ENCODE data around the gene CAMTA1. TPM values are rescaled to one million over a fixed set of nuclear protein-coding genes. Genes with fewer than 3 reads are reported as not detected.

The CAMTA1 gene
- polyA plus RNA-seq, 1 donor (not counting 4 experiments of a cell fraction or from before 2014, with no cell fraction given): 51.4 TPM

DNA sequence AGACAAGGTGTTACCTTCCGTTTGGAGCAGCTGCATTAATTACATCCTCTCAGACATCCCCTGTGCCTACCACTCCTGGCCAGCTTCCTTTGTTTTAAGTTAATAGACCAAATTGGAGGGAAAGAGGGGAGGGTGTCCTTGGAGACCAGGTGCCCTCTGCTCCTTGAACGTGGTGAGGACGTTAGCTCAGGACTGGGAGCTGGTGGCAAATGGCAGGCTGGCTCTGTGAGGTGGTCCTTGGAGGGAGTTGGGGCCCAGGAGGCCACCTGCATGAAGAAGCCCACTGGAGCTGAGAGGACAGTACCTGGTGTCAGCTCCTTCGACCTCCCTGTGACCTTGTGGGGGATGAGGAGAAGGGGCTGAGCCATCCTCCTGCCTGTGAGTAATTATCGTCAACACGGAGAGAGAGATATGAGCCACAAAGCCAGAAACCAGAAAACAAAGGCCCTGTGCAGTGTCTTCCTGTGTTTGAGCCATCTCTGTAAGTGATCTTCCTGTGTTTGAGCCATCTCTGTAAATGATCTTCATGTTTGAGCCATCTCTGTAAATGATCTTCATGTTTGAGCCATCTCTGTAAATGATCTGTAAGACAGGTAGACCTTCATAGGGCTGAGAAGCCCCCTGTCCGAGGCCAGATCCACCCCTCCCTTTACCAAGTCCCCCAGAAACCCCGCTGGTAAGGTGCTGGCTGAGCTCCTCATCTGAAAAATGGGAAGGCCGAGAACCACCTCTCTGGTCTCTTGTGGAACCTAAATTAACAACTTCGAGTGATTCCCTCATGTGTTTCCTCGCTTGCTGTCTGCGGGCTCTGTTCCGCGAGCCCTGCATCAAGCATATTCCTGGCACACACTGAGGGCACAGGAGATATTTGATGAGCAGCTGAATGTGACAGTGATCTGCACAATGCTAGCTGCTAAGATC is 126.0 kb downstream of the CAMTA1 start:
- Histone ChIP-seq H3K4me2 (ENCODE audit: control insufficient read depth, extremely low read depth, insufficient read depth, low read depth, low read length) (no peak overlapping the region), H3K79me2 (ENCODE audit: control insufficient read depth, insufficient read depth, low read length) (no peaks in the 10 kb centered on the region), H2AFZ (ENCODE audit: control insufficient read depth, low read length) (no peak overlapping the region), H3K9ac (ENCODE audit: control insufficient read depth, extremely low read depth, insufficient read depth, low read length) (no peak overlapping the region), H3K4me3 (ENCODE audit: control insufficient read depth in 2 of 3, extremely low read depth in 1 of 3, insufficient read depth in 2 of 3, low read depth in 1 of 3, low read length in 3 of 3) (no peak overlapping the region), H3K9me3 (ENCODE audit: control insufficient read depth, low read depth, low read length) (peaks cover 2% of the 10 kb centered on the region), H3K27ac (ENCODE audit: control insufficient read depth, insufficient read depth, low read length) (no peak overlapping the region), H3K9me1 (ENCODE audit: control insufficient read depth, extremely low read depth, insufficient read depth, low read length) (no peaks in the 10 kb centered on the region), H3K4me1 (ENCODE audit: control insufficient read depth, extremely low read depth, insufficient read depth, low read length) (no peaks in the 10 kb centered on the region), H4K20me1 (ENCODE audit: control insufficient read depth, extremely low read depth, insufficient read depth, low read length) (no peaks in the 10 kb centered on the region), H3K36me3 (ENCODE audit: control insufficient read depth in 2 of 2, extremely low read depth in 1 of 2, insufficient read depth in 2 of 2, low read length in 2 of 2) (no peaks in the 10 kb centered on the region), H3K27me3 (ENCODE audit: control insufficient read depth, extremely low read depth, insufficient read depth, low read length) (peaks cover 11% of the 10 kb centered on the region)
- dilution Hi-C loops (cut with MboI; ENCODE audit: extremely low pct_ligation_motif_present, low sequenced_read_pairs): no loop called here
- no peak for DNase-seq (ENCODE audit: low read depth, low spot score)
- no peak for FAIRE-seq
- TF ChIP-seq, protein P1, sequence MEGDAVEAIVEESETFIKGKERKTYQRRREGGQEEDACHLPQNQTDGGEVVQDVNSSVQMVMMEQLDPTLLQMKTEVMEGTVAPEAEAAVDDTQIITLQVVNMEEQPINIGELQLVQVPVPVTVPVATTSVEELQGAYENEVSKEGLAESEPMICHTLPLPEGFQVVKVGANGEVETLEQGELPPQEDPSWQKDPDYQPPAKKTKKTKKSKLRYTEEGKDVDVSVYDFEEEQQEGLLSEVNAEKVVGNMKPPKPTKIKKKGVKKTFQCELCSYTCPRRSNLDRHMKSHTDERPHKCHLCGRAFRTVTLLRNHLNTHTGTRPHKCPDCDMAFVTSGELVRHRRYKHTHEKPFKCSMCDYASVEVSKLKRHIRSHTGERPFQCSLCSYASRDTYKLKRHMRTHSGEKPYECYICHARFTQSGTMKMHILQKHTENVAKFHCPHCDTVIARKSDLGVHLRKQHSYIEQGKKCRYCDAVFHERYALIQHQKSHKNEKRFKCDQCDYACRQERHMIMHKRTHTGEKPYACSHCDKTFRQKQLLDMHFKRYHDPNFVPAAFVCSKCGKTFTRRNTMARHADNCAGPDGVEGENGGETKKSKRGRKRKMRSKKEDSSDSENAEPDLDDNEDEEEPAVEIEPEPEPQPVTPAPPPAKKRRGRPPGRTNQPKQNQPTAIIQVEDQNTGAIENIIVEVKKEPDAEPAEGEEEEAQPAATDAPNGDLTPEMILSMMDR (optimal IDR thresholded peaks at IDR 0.05 in 1 of 3, IDR thresholded peaks at IDR 0.05 in 1 of 3, conservative IDR thresholded peaks at IDR 0.05 in 1 of 3; ENCODE audit: extremely low read depth in 1 of 3, insufficient read depth in 2 of 3, low read length in 3 of 3): no peak
- no peak for TF ChIP-seq EZH2 (IDR thresholded peaks at IDR 0.05; ENCODE audit: low read length)

DNA sequence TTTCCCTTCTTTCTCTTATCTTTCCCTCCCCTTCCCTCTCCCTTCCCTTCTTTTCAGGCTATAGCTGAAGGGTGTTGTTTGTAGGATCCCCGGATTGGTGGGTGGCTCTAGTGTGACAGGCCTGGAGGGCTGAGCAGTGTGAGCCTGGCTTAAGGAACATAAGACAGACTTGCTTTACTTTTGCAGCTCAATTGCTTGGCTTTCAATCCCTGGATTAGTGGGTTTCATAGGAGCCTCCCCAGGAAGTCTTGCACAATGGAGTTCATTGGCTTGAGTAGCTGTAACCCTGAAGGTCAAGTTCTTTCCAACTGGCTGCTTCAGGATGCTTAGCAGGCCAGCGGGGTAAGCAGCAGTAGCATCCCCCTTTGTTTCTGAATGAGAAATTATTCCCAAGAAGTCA is 126.7 kb downstream of the CAMTA1 start:
- H4K20me1 ChIP-seq (ENCODE audit: control insufficient read depth, extremely low read depth, insufficient read depth, low read length): no peaks in the 10 kb centered on the region
- H3K4me1 ChIP-seq (ENCODE audit: control insufficient read depth, extremely low read depth, insufficient read depth, low read length): peaks cover under 1% of the 10 kb centered on the region
- no peak for TF ChIP-seq EZH2 (IDR thresholded peaks at IDR 0.05; ENCODE audit: low read length)
- TF ChIP-seq, protein P1 (optimal IDR thresholded peaks at IDR 0.05 in 1 of 3, IDR thresholded peaks at IDR 0.05 in 1 of 3, conservative IDR thresholded peaks at IDR 0.05 in 1 of 3; ENCODE audit: extremely low read depth in 1 of 3, insufficient read depth in 2 of 3, low read length in 3 of 3): no peak
- FAIRE-seq: no peak
- H3K4me3 ChIP-seq (ENCODE audit: control insufficient read depth in 2 of 3, extremely low read depth in 1 of 3, insufficient read depth in 2 of 3, low read depth in 1 of 3, low read length in 3 of 3): no peak overlapping the region
- H2AFZ ChIP-seq (ENCODE audit: control insufficient read depth, low read length): no peak overlapping the region
- H3K27ac ChIP-seq (ENCODE audit: control insufficient read depth, insufficient read depth, low read length): no peak overlapping the region
- H3K36me3 ChIP-seq (ENCODE audit: control insufficient read depth in 2 of 2, extremely low read depth in 1 of 2, insufficient read depth in 2 of 2, low read length in 2 of 2): no peaks in the 10 kb centered on the region
- no peaks in the 10 kb centered on the region for H3K9me1 ChIP-seq (ENCODE audit: control insufficient read depth, extremely low read depth, insufficient read depth, low read length)
- H3K27me3 ChIP-seq (ENCODE audit: control insufficient read depth, extremely low read depth, insufficient read depth, low read length): peaks cover 11% of the 10 kb centered on the region
- DNase-seq (ENCODE audit: low read depth, low spot score): no peak
- H3K9me3 ChIP-seq (ENCODE audit: control insufficient read depth, low read depth, low read length): peaks cover 2% of the 10 kb centered on the region
- dilution Hi-C loops (cut with MboI; ENCODE audit: extremely low pct_ligation_motif_present, low sequenced_read_pairs): no loop called here
- no peaks in the 10 kb centered on the region for H3K79me2 ChIP-seq (ENCODE audit: control insufficient read depth, insufficient read depth, low read length)
- H3K9ac ChIP-seq (ENCODE audit: control insufficient read depth, extremely low read depth, insufficient read depth, low read length): no peak overlapping the region
- no peak overlapping the region for H3K4me2 ChIP-seq (ENCODE audit: control insufficient read depth, extremely low read depth, insufficient read depth, low read depth, low read length)

All from keratinocyte (primary cell).